ENCODE data around the gene IFT81. TPM values are rescaled to one million over a fixed set of nuclear protein-coding genes. Genes with fewer than 3 reads are reported as not detected.

Gene IFT81
- total RNA-seq, 1 experiment from 2014 or later: 10.5 TPM

GRCh38 chr12:110157539-110157938 is 33.4 kb downstream of the IFT81 start:
- ATAC-seq (no peak), DNase-seq (ENCODE audit: low spot score) (no peak)
- H3K4me1 Mint-ChIP-seq: no peaks in the 10 kb centered on the region
- no peak overlapping the region for H3K4me3 Mint-ChIP-seq
- no peaks in the 10 kb centered on the region for H3K27me3 Mint-ChIP-seq (ENCODE audit: low read depth)
- ChIA-PET CTCF (no interaction called here), POLR2A (no interaction called here)
- H3K36me3 Mint-ChIP-seq: peaks cover 23% of the 10 kb centered on the region
- H3K27ac Mint-ChIP-seq: no peak overlapping the region
- TF ChIP-seq ZNF423 (CRISPR knock-in tag; IDR thresholded peaks at IDR 0.05) (no peak), MYBL2 (CRISPR knock-in tag; IDR thresholded peaks at IDR 0.05) (no peak)
- H3K9me3 Mint-ChIP-seq: peaks cover 21% of the 10 kb centered on the region

DNA sequence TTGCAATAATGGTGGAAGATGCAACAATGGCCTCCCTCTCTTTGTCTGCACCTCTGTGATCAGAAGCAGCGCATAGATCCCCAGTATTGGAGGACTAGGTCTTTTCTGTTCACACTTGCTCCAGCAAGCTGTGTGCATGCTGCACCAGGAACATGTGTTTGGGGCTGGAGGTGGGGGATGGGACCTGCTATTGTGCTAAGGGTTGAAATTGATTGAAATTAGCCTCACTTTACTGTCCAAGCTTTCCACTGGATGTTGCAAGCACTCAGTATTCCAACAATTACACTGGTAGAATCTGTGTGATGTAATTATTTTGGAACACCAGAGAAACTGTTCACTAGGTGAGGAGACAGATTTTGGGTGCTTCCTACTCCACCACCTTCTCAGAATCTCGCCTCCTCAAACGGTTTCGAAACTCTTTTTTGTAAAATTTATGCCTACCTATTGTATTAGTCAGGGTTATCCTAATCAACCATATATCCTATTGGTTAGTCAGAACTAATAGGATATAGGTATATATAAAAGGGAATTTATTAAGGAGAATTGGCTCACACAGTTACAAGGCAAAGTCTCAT is 35.6 kb downstream of the IFT81 start:
- Mint-ChIP-seq H3K9me3 (peaks cover 21% of the 10 kb centered on the region), H3K4me3 (no peak overlapping the region), H3K27me3 (ENCODE audit: low read depth) (no peaks in the 10 kb centered on the region), H3K27ac (no peak overlapping the region), H3K36me3 (peaks cover 27% of the 10 kb centered on the region), H3K4me1 (peaks cover 5% of the 10 kb centered on the region)
- DNase-seq (ENCODE audit: low spot score) (no peak), ATAC-seq (no peak)
- POLR2A ChIA-PET: no interaction called here
- CTCF ChIA-PET: interaction anchor here (0.6 kb wide), 1 partner anchor 35 kb away, joined by 3 read pairs; the partner anchor contains the start of gene IFT81
- TF ChIP-seq ESRRA (CRISPR knock-in tag; IDR thresholded peaks at IDR 0.05; ENCODE audit: borderline replicate concordance): no peak
- TF ChIP-seq HMGXB4 (CRISPR knock-in tag; IDR thresholded peaks at IDR 0.05): no peak
- no peak for TF ChIP-seq NR2C2 (CRISPR knock-in tag; IDR thresholded peaks at IDR 0.05)
- no peak for TF ChIP-seq CREM (CRISPR knock-in tag; IDR thresholded peaks at IDR 0.05)
- TF ChIP-seq ZNF232 (CRISPR knock-in tag; IDR thresholded peaks at IDR 0.05): no peak
- TF ChIP-seq GRHL2 (CRISPR knock-in tag; IDR thresholded peaks at IDR 0.05; ENCODE audit: insufficient replicate concordance, severe bottlenecking): no peak
- no peak for TF ChIP-seq NFATC4 (CRISPR knock-in tag; IDR thresholded peaks at IDR 0.05)
- no peak for TF ChIP-seq GABPB1 (CRISPR knock-in tag; IDR thresholded peaks at IDR 0.05)
- no peak for TF ChIP-seq IRF1 (CRISPR knock-in tag; IDR thresholded peaks at IDR 0.05)

DNA sequence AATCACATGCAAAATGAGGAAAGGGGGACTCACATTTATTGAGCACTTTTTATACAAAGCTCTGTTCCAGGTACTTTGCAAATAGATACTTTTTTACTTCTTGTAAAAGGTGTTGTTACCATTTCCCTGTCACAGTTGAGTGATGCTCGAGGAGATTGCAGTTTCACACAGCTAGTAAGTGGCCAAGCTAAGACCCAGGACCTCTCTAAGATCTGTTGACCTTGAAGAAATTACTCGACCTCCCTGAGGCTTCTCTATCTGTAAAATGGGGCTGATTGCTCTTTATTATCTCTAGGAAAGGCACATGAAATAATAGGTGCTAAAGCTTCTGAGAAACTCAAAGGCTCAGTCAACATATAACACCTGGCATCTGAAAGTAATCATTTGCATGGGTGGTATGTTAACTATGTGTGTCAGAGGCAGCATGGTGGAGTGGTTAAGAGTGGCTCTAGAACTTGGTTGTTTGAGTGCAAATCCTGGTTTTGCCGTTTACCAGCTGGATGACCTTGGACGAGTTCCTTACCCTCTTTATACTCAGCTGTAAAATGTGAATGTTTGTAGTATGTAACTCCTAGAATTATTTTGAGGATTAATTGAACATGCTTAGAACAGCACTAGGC is 41.5 kb downstream of the IFT81 start:
- CTCF ChIA-PET: interaction anchor here (0.5 to 1.4 kb wide), 2 partner anchors 33 to 64 kb away, joined by 3 read pairs; no protein-coding TSS in a partner anchor
- ATAC-seq (peak; percentile 77), DNase-seq (ENCODE audit: low spot score) (no peak)
- Mint-ChIP-seq H3K9me3 (no peaks in the 10 kb centered on the region), H3K27me3 (ENCODE audit: low read depth) (no peaks in the 10 kb centered on the region), H3K27ac (peak overlapping the region; percentile 42), H3K4me3 (no peak overlapping the region), H3K4me1 (peaks cover 17% of the 10 kb centered on the region), H3K36me3 (peaks cover 5% of the 10 kb centered on the region)
- POLR2A ChIA-PET: interaction anchor here (0.5 to 1.1 kb wide), 3 partner anchors 13 to 1928 kb away, joined by 3 read pairs; no protein-coding TSS in a partner anchor
- TF ChIP-seq PRDM15 (CRISPR knock-in tag; IDR thresholded peaks at IDR 0.05) (peak; percentile 67), SP1 (CRISPR knock-in tag; conservative IDR thresholded peaks at IDR 0.05) (no peak)
